Tibial nerve (tissue), 4 donors: ENCODE measurements around the gene MAPK14.

Experiments used
- EP300 ChIP-seq, 2 donors: sonication (generic); formaldehyde crosslinking; IDR thresholded peaks; one replicate each; pipeline ENCODE4 v1.6.1; 2017; ENCODE audit warnings: antibody characterized with exemption in 2 of 2, mild to moderate bottlenecking in 1 of 2
- POLR2A ChIP-seq, 2 donors: fragments of 450-650 bp; IDR thresholded peaks; one replicate each; pipeline ENCODE4 v1.6.1; 2017; ENCODE audit warnings: antibody characterized with exemption in 2 of 2, mild to moderate bottlenecking in 2 of 2, moderate library complexity in 2 of 2
- TF ChIP-seq, protein P1 (sequence below), 5 experiments: fragments of 200-600 bp in 3 of 5; fragments of 450-650 bp in 2 of 5; sonication (generic) in 3 of 5; IDR thresholded peaks; one replicate each; pipeline ENCODE4 v1.5.1; 2016 to 2019; ENCODE audit warnings: antibody characterized with exemption in 5 of 5, mild to moderate bottlenecking in 3 of 5, moderate library complexity in 2 of 5

- TF ChIP-seq EP300 (IDR thresholded peaks at IDR 0.05) (no peak), POLR2A (IDR thresholded peaks at IDR 0.05) (no peak)
- TF ChIP-seq, protein P1, sequence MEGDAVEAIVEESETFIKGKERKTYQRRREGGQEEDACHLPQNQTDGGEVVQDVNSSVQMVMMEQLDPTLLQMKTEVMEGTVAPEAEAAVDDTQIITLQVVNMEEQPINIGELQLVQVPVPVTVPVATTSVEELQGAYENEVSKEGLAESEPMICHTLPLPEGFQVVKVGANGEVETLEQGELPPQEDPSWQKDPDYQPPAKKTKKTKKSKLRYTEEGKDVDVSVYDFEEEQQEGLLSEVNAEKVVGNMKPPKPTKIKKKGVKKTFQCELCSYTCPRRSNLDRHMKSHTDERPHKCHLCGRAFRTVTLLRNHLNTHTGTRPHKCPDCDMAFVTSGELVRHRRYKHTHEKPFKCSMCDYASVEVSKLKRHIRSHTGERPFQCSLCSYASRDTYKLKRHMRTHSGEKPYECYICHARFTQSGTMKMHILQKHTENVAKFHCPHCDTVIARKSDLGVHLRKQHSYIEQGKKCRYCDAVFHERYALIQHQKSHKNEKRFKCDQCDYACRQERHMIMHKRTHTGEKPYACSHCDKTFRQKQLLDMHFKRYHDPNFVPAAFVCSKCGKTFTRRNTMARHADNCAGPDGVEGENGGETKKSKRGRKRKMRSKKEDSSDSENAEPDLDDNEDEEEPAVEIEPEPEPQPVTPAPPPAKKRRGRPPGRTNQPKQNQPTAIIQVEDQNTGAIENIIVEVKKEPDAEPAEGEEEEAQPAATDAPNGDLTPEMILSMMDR (IDR thresholded peaks at IDR 0.05) = no peak
Measured at GRCh38 chr6:36109092-36109491, 81.5 kb downstream of the MAPK14 start.
